ENCODE data around the gene VAV2.

VAV2 gene

GRCh38 chr9:134004131-134004873, 12.2 kb upstream of the VAV2 start:
- ChIA-PET POLR2A (no interaction called here), CTCF (interaction anchor here (2.2 to 3.4 kb wide), 2 partner anchors 10 to 222 kb away, joined by 7 to 19 read pairs; no protein-coding TSS in a partner anchor)
- Histone ChIP-seq H3K4me3 (ENCODE audit: control insufficient read depth in 1 of 7, extremely low read depth in 1 of 7, insufficient read depth in 4 of 7, low read depth in 2 of 7, low read length in 6 of 7) (no peak overlapping the region), H3K9me3 (ENCODE audit: control extremely low read depth in 1 of 5, control insufficient read depth in 4 of 5, insufficient read depth in 2 of 5, low read depth in 1 of 5, low read length in 4 of 5) (no peaks in the 10 kb centered on the region), H3K4me1 (ENCODE audit: control extremely low read depth in 1 of 4, control insufficient read depth in 4 of 4, insufficient read depth in 4 of 4, low read length in 3 of 4) (peaks cover 0 to 22% (median 9%) of the 10 kb centered on the region in 4 experiments), H3K36me3 (ENCODE audit: control insufficient read depth in 4 of 4, insufficient read depth in 4 of 4, low read length in 3 of 4) (no peaks in the 10 kb centered on the region), H3K27ac (ENCODE audit: insufficient read depth in 1 of 2, low read depth in 1 of 2, low read length in 2 of 2, poor library complexity in 1 of 2, severe bottlenecking in 2 of 2) (no peak overlapping the region), H3K27me3 (replicated peaks in 2 of 5; ENCODE audit: control insufficient read depth in 4 of 5, insufficient read depth in 5 of 5, low read length in 4 of 5) (no peaks in the 10 kb centered on the region)
- 87% methylated on average over 17 of the region's 20 CpGs for WGBS (ENCODE audit: insufficient coverage)
- DNase-seq: no peak

DNA sequence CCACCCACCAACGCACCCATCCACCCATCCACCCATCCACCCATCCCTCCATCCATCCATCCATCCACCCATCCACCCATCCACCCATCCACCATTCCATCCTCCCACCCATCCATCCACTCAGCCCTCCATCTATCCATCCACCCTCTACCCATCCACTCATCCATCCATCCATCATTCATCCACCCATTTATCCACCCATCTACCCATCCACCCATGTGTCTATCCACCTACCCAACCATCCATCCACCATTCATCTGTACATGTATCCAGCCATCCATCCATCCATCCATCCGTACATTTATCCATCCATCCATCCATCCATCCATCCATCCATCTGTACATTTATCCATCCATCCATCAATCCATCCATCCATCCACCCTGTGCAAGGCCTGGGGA, 11.1 kb upstream of the VAV2 start:
- WGBS (ENCODE audit: insufficient coverage): 100% methylated on average over 1 of the region's 2 CpGs
- no peaks in the 10 kb centered on the region for H3K27me3 ChIP-seq (replicated peaks in 2 of 5; ENCODE audit: control insufficient read depth in 4 of 5, insufficient read depth in 5 of 5, low read length in 4 of 5)
- H3K4me1 ChIP-seq (ENCODE audit: control extremely low read depth in 1 of 4, control insufficient read depth in 4 of 4, insufficient read depth in 4 of 4, low read length in 3 of 4): peaks cover 0 to 13% (median 5%) of the 10 kb centered on the region in 4 experiments
- no peak for DNase-seq
- POLR2A ChIA-PET: no interaction called here
- no peaks in the 10 kb centered on the region for H3K9me3 ChIP-seq (ENCODE audit: control extremely low read depth in 1 of 5, control insufficient read depth in 4 of 5, insufficient read depth in 2 of 5, low read depth in 1 of 5, low read length in 4 of 5)
- CTCF ChIA-PET: no interaction called here
- no peak overlapping the region for H3K27ac ChIP-seq (ENCODE audit: insufficient read depth in 1 of 2, low read depth in 1 of 2, low read length in 2 of 2, poor library complexity in 1 of 2, severe bottlenecking in 2 of 2)
- no peaks in the 10 kb centered on the region for H3K36me3 ChIP-seq (ENCODE audit: control insufficient read depth in 4 of 4, insufficient read depth in 4 of 4, low read length in 3 of 4)
- no peak overlapping the region for H3K4me3 ChIP-seq (ENCODE audit: control insufficient read depth in 1 of 7, extremely low read depth in 1 of 7, insufficient read depth in 4 of 7, low read depth in 2 of 7, low read length in 6 of 7)

GRCh38 chr9:134002796-134003195, 10.7 kb upstream of the VAV2 start:
- 100% methylated on average over 1 of the region's 2 CpGs for WGBS (ENCODE audit: insufficient coverage)
- H3K36me3 ChIP-seq (ENCODE audit: control insufficient read depth in 4 of 4, insufficient read depth in 4 of 4, low read length in 3 of 4): no peaks in the 10 kb centered on the region
- DNase-seq: no peak
- no peaks in the 10 kb centered on the region for H3K9me3 ChIP-seq (ENCODE audit: control extremely low read depth in 1 of 5, control insufficient read depth in 4 of 5, insufficient read depth in 2 of 5, low read depth in 1 of 5, low read length in 4 of 5)
- no peak overlapping the region for H3K4me3 ChIP-seq (ENCODE audit: control insufficient read depth in 1 of 7, extremely low read depth in 1 of 7, insufficient read depth in 4 of 7, low read depth in 2 of 7, low read length in 6 of 7)
- no peak overlapping the region for H3K27ac ChIP-seq (ENCODE audit: insufficient read depth in 1 of 2, low read depth in 1 of 2, low read length in 2 of 2, poor library complexity in 1 of 2, severe bottlenecking in 2 of 2)
- POLR2A ChIA-PET: no interaction called here
- peaks cover 0 to 13% (median 5%) of the 10 kb centered on the region in 4 experiments for H3K4me1 ChIP-seq (ENCODE audit: control extremely low read depth in 1 of 4, control insufficient read depth in 4 of 4, insufficient read depth in 4 of 4, low read length in 3 of 4)
- H3K27me3 ChIP-seq (replicated peaks in 2 of 5; ENCODE audit: control insufficient read depth in 4 of 5, insufficient read depth in 5 of 5, low read length in 4 of 5): no peaks in the 10 kb centered on the region
- CTCF ChIA-PET: no interaction called here

GRCh38 chr9:133999851-134000265, 7.7 kb upstream of the VAV2 start:
- H3K4me1 ChIP-seq (ENCODE audit: control extremely low read depth in 1 of 4, control insufficient read depth in 4 of 4, insufficient read depth in 4 of 4, low read length in 3 of 4): no peaks in the 10 kb centered on the region
- DNase-seq: no peak
- no peaks in the 10 kb centered on the region for H3K9me3 ChIP-seq (ENCODE audit: control extremely low read depth in 1 of 5, control insufficient read depth in 4 of 5, insufficient read depth in 2 of 5, low read depth in 1 of 5, low read length in 4 of 5)
- no peak overlapping the region for H3K4me3 ChIP-seq (ENCODE audit: control insufficient read depth in 1 of 7, extremely low read depth in 1 of 7, insufficient read depth in 4 of 7, low read depth in 2 of 7, low read length in 6 of 7)
- POLR2A ChIA-PET: no interaction called here
- WGBS (ENCODE audit: insufficient coverage): 100% methylated on average over 4 of the region's 6 CpGs
- H3K27me3 ChIP-seq (replicated peaks in 2 of 5; ENCODE audit: control insufficient read depth in 4 of 5, insufficient read depth in 5 of 5, low read length in 4 of 5): peaks cover 0 to 10% (median 4%) of the 10 kb centered on the region in 5 experiments
- no peaks in the 10 kb centered on the region for H3K36me3 ChIP-seq (ENCODE audit: control insufficient read depth in 4 of 4, insufficient read depth in 4 of 4, low read length in 3 of 4)
- H3K27ac ChIP-seq (ENCODE audit: insufficient read depth in 1 of 2, low read depth in 1 of 2, low read length in 2 of 2, poor library complexity in 1 of 2, severe bottlenecking in 2 of 2): no peak overlapping the region
- CTCF ChIA-PET: interaction anchor here (1.7 kb wide), 1 partner anchor 217 kb away, joined by 3 read pairs; no protein-coding TSS in a partner anchor

DNA sequence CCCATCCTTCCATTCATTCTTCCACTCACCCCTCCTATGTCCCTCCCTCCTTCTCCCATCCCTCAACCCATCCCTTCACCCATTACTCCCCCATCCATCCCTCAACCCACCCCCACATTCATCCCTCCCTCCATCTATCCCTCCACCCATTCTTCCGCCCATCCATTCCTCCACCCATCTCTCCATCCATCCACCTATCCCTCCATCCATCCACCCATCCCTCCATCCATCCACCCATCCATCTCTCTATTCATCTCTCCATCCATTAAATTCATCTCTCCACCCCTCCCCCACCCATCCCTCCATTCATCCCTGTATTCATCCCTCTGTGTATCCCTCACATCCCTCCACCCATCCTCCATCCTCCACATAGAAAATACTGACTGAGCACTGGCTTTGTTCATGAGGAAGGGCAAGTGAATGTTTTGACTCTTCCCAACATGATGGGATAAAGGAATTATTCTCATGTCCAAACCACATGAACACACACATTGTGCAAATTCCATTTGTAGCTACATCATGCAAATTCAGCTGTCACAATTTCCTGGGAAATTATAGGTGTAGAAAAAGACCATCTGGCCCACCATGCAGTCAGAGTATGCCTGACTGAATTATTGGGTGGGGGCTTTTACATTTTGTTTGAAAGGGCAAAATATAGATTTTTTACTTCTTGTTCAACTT, 6.9 kb upstream of the VAV2 start:
- Histone ChIP-seq H3K27ac (ENCODE audit: insufficient read depth in 1 of 2, low read depth in 1 of 2, low read length in 2 of 2, poor library complexity in 1 of 2, severe bottlenecking in 2 of 2) (no peak overlapping the region), H3K4me3 (ENCODE audit: control insufficient read depth in 1 of 7, extremely low read depth in 1 of 7, insufficient read depth in 4 of 7, low read depth in 2 of 7, low read length in 6 of 7) (no peak overlapping the region), H3K9me3 (ENCODE audit: control extremely low read depth in 1 of 5, control insufficient read depth in 4 of 5, insufficient read depth in 2 of 5, low read depth in 1 of 5, low read length in 4 of 5) (no peaks in the 10 kb centered on the region), H3K36me3 (ENCODE audit: control insufficient read depth in 4 of 4, insufficient read depth in 4 of 4, low read length in 3 of 4) (no peaks in the 10 kb centered on the region), H3K4me1 (ENCODE audit: control extremely low read depth in 1 of 4, control insufficient read depth in 4 of 4, insufficient read depth in 4 of 4, low read length in 3 of 4) (peaks cover 0 to 3% (median 1%) of the 10 kb centered on the region in 4 experiments), H3K27me3 (replicated peaks in 2 of 5; ENCODE audit: control insufficient read depth in 4 of 5, insufficient read depth in 5 of 5, low read length in 4 of 5) (peaks cover 0 to 16% (median 5%) of the 10 kb centered on the region in 5 experiments)
- WGBS (ENCODE audit: insufficient coverage): 100% methylated on average over 1 of the region's 1 CpG
- ChIA-PET CTCF (interaction anchor here (1.7 kb wide), 1 partner anchor 217 kb away, joined by 3 read pairs; no protein-coding TSS in a partner anchor), POLR2A (no interaction called here)
- DNase-seq: no peak

DNA sequence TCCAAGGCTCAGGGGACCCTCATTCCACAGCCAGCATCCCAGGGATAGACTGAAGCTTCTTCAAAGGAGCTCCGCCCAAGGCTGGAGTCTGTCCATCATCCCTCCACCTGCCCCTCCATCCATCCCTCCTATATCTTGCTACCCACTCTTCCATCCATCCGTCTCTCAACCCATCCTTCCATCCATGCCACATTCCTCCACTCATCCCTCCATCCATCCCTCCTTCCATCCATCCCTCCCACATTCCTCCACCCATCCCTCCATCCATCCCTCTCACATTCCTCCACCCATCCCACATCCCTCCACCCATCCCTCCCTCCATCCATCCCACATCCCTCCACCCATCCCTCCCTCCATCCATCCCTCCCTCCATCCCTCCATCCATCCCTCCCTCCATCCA, 5.5 kb upstream of the VAV2 start:
- POLR2A ChIA-PET: no interaction called here

More for the DNA sequence above, 5.5 kb upstream of the VAV2 start:
- 100% methylated on average over 2 of the region's 2 CpGs for WGBS (ENCODE audit: insufficient coverage)
- Histone ChIP-seq H3K4me1 (ENCODE audit: control extremely low read depth in 1 of 4, control insufficient read depth in 4 of 4, insufficient read depth in 4 of 4, low read length in 3 of 4) (peaks cover 0 to 15% (median 12%) of the 10 kb centered on the region in 4 experiments), H3K9me3 (ENCODE audit: control extremely low read depth in 1 of 5, control insufficient read depth in 4 of 5, insufficient read depth in 2 of 5, low read depth in 1 of 5, low read length in 4 of 5) (no peaks in the 10 kb centered on the region), H3K36me3 (ENCODE audit: control insufficient read depth in 4 of 4, insufficient read depth in 4 of 4, low read length in 3 of 4) (no peaks in the 10 kb centered on the region), H3K4me3 (ENCODE audit: control insufficient read depth in 1 of 7, extremely low read depth in 1 of 7, insufficient read depth in 4 of 7, low read depth in 2 of 7, low read length in 6 of 7) (no peak overlapping the region), H3K27ac (ENCODE audit: insufficient read depth in 1 of 2, low read depth in 1 of 2, low read length in 2 of 2, poor library complexity in 1 of 2, severe bottlenecking in 2 of 2) (no peak overlapping the region), H3K27me3 (replicated peaks in 2 of 5; ENCODE audit: control insufficient read depth in 4 of 5, insufficient read depth in 5 of 5, low read length in 4 of 5) (peaks cover 0 to 30% (median 14%) of the 10 kb centered on the region in 5 experiments)
- DNase-seq: no peak
- CTCF ChIA-PET: interaction anchor here (0.9 to 5.5 kb wide), 4 partner anchors 8 to 217 kb away, joined by 3 to 143 read pairs (median 48); no protein-coding TSS in a partner anchor

All from common myeloid progenitor, CD34-positive (primary cell).